ENCODE measurements around the gene XPO6.

The XPO6 gene

DNA sequence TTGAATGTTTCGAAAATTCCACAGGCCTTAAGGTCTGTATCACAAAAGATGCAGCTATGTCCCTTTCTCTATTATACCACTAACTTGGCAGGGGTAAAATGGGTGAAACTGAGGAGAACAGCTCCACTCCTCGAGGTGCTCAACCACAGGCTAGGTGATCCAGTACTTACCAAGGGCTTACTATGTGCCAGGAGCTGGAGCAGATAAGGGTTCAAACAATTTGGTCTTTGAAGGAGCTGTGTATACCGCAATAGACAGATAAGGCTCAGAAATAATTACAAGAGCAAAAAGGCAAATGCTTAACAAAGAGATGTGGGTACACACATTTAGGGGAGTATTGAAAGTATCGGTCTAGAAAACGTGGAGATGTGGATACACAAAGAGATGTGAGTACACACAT is 1.5 kb downstream of the XPO6 start:
- FAIRE-seq (no peak), DNase-seq (ENCODE audit: insufficient read length, low spot score) (no peak)

DNA sequence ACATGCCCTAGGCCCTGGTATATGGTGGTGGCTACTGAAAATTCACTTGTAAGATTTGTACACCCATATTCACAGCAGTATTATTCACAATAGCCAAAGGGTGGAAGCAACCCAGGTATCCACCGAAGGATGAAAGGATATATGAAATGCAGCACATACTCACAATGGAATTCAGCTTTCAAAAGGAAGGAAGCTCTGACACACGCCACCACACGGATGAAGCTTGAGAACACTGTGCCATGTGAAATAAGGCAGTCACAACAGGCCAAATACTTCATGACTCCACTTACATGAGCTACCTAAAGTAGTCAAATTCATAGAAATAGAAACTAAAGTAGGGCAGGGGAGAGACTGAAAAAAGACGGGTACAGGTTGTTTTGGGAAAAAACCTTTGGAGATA is 2.9 kb downstream of the XPO6 start:
- FAIRE-seq (no peak), DNase-seq (ENCODE audit: insufficient read length, low spot score) (no peak)

- no peak for DNase-seq (ENCODE audit: insufficient read length, low spot score)
- FAIRE-seq: no peak
Observed at GRCh38 chr16:28208131-28208530, 3.6 kb downstream of the XPO6 start.

DNA sequence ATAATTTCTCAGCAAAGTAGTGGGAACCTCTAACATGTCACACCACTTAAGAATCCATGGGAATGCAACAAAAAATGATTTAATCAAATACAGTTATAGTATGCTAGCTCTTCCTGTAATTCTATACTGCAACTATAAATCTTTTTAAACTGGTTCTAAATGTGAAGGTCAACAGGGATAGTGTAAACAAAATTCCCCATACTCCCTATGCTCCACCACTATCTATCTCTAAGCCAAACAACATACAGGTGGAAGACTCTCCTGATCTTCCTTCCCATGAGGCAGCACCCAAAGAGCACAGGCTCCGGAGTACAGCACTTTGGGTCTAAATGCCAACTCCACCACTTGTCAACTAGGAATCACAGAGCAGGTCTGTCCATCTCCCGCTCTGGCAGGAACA is 4.4 kb downstream of the XPO6 start:
- DNase-seq (ENCODE audit: insufficient read length, low spot score) (no peak), FAIRE-seq (no peak)

GRCh38 chr16:28205974-28206373 is 5.8 kb downstream of the XPO6 start:
- DNase-seq (ENCODE audit: insufficient read length, low spot score) (no peak), FAIRE-seq (no peak)

DNA sequence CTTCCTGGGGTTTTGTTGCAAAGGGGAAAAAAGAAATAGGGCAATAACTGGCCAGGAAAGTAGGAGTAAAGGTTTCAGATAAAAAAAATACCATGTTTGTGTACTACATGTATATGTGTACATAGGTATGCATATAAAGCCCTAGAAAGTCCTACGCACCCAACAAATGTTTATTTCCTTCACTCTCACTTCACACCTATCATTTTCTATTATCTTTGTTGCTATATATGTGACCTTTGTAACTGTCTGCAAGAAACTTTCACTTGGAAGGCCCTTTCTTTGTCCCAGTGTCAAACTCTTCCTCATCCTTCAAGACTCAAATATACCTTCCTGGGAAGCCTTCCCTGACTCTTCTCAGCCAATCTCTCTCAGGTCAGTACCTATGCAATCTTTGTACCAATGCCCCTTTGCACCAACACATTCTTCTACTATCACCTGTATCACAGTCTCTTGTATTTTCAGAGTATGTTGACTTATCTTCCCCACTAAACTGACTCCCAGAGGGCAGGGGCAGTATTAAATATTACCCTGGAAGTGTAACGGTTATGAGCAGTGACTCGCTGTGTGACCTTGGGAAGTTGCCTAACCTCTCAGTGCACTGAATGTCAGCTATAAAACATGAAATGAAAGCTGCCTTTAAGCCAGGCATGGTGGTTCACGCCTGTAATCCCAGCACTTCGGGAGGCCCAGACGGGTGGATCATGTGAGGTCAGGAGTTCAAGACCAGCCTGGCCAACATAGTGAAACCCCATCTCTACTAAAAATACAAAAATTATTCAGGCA is 6.5 kb downstream of the XPO6 start:
- DNase-seq (ENCODE audit: insufficient read length, low spot score): no peak
- no peak for FAIRE-seq

DNA sequence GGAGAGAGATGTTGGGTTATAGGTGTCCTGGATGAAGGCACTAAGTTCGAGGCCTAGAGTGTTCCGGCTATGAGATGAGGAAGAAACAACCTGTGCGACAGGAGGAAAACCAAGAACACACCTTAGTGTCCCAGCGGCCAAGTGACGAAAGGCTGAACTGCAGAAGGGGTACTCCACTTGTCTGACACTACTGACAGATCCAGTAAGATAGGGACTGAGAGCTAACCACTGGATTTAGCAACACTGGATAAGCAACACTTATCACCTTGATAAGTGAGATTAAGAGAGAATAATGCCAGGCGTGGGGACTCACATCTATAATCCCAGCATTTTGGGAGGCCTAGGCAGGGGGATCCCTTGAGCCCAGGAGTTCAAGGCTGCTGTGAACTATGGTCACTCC is 7.1 kb downstream of the XPO6 start:
- no peak for DNase-seq (ENCODE audit: insufficient read length, low spot score)
- no peak for FAIRE-seq

GRCh38 chr16:28204204-28204603 is 7.6 kb downstream of the XPO6 start:
- DNase-seq (ENCODE audit: insufficient read length, low spot score): no peak
- FAIRE-seq: no peak

DNA sequence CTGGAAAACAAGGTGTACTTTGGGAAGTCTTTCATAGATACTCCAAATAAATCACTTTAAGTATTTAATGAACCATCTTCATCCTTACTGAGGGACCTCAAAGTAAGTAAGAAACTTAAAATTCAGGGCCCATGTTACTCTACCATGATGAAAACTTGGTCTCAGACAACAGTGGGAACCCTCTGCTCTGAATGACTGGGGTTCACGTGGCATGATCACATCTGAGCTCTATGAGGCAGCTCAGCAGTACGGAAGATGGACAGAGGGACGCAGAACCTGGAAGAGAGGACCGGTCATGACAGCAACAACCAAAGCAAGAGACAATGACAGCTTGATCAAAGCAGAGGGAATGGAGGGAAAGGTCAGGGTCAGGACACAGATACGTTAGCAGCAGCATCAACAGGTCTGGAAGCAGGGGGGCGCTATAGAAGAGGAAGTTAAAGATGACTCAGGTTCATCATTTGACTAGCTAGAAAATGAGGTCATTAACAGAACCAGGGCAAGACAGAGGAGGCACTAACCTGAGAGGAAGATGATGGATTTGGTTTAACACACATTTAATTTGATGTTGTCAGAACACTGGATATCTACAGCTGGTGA is 9.5 kb downstream of the XPO6 start:
- DNase-seq (ENCODE audit: insufficient read length, low spot score): no peak
- no peak for FAIRE-seq

- FAIRE-seq (no peak), DNase-seq (ENCODE audit: insufficient read length, low spot score) (no peak)
Observed at GRCh38 chr16:28200661-28201060, 11.1 kb downstream of the XPO6 start.

DNA sequence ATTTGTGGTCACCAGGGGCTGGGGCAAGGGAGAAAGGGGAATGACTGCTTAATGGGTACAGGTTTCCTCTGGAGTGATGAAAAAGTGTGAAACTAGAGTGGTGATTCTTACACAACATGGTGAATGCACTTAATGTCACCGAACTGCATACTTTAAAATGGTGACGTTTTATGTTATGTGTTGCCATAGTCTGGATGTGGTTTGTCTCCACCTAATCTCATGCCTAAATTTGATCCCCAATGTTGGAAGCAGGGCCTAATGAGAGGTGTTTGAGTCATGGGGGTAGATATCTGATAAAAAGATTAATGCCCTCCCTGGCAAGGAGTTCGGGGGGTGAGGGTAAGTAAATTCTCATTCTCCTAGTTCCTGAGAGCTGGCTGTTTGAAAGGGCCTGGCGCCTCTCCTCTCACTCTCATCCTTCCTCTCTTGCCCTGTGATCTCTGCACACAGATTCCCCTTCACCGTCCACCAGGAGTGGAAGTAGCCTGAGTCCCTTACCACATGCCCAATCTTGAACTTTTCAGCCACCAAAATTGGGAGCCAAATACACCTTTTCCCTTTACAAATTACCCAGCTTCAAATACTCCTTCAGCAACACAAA is 15.3 kb downstream of the XPO6 start:
- no peak for DNase-seq (ENCODE audit: insufficient read length, low spot score)
- FAIRE-seq: no peak

DNA sequence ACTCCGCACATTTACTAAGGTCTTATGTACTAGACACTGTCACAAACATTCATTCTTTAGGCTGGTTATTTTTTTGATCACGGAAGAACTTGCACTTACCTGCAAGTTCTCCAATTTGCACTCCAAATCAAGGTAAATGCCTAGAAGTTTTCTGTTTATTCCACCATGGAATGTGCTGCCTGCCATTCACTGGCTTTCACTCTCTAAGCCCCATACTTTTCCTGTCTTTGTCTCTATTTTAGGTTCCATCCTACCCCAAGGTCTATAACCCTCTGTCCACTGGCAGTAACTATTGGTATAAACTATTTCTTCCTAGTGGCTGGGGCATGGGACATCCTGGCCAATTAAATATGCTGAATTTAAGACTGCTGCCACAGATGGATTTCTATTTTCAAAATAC is 15.9 kb downstream of the XPO6 start:
- no peak for FAIRE-seq
- DNase-seq (ENCODE audit: insufficient read length, low spot score): no peak

DNA sequence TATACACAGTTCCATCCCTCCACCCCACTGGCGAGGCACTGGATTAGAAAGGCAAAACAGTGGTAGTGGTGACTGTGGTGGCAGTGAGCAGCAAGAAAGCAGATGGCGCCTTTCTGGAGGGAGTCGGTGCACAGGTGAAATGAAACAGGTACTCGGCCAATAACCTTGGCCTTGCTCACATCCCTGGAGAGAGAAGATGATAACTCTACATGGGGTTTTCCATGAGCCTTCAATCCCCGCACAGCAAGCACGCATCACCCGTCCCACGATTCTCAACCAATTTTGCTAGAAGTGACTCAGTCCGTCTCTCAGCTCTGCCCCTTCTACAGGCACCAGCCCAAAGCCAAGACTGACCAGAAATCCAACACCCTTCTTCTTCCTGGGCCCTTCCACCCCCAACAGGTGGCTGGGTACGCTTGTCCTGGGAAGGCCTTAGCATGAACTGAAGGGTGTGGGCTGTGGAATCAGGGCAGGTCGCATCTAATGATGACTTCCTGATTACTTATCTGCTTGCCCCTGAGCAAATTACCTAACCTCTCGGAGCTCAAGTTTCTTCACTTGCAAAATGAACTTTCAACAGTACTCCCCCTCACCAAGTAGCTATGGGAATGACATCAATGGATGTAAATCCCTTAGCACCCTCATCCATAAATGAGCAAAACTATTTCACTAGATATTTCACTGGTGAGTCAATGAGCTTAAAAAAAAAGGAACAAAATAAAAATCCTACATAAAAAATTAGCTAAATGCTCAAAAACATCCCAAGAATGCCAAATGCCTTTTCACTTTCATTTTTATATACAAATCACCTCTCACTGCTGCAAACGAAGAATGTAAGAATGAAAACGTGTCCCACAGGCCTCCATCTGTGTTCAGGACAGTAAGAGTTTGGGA is 18.0 kb downstream of the XPO6 start:
- peak; percentile 4 for FAIRE-seq
- no peak for DNase-seq (ENCODE audit: insufficient read length, low spot score)

GRCh38 chr16:28192806-28193529 is 18.8 kb downstream of the XPO6 start:
- DNase-seq (ENCODE audit: insufficient read length, low spot score) (peak; percentile 59), FAIRE-seq (peak; percentile 86)

- DNase-seq (ENCODE audit: insufficient read length, low spot score) (no peak), FAIRE-seq (no peak)
Observed at GRCh38 chr16:28191364-28191960, 20.3 kb downstream of the XPO6 start.

DNA sequence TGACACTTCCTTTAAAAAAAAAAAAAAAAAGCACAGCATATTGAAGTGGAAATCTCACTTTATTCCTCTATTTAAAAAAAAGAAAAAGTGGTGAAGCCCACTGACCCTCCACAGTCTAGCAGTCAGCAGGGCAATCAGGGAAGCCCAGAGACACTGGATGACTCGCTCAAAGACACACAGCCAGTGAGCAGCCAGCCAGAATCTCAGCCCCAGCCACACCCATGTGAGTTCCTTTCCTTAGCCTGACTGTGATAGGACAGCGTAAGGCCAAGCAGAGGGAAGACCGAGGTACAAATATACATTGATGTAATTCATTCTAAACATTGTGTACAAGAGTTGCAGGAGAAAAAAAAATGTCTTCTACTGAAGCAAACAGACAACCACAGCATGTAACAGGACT is 22.5 kb downstream of the XPO6 start:
- FAIRE-seq (no peak), DNase-seq (ENCODE audit: insufficient read length, low spot score) (no peak)

- DNase-seq (ENCODE audit: insufficient read length, low spot score) (no peak), FAIRE-seq (peak; percentile 80)
Observed at GRCh38 chr16:28188085-28188916, 23.5 kb downstream of the XPO6 start.

DNA sequence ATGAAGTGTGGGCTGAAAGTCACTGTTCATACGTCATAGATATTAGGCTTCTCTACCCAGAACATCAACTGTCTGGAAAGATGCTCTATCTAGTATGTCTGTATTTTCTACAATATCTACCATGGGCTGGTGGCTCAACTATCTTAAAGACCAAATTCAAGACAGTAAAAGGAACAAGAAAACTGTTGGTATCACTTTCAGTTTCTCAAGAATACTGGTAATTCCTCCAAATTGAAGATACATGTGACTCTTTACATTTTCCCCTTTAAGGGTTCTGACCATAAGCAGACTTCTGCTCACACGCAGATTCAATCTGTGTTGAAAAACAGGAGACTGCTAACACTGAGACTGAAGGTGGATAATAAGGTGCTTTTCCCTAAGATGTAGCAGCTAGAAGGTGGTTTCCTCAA is 24.2 kb downstream of the XPO6 start:
- FAIRE-seq (peak; percentile 76), DNase-seq (ENCODE audit: insufficient read length, low spot score) (no peak)

GRCh38 chr16:28186752-28187151 is 25.0 kb downstream of the XPO6 start:
- FAIRE-seq (no peak), DNase-seq (ENCODE audit: insufficient read length, low spot score) (no peak)
